ENCODE measurements around the gene COCH.
"Not testable (repeated sequence)": the region's sequence is repeated elsewhere in the genome, so short reads cannot be mapped to it uniquely, and the experiment has no call there.

Gene COCH

DNA sequence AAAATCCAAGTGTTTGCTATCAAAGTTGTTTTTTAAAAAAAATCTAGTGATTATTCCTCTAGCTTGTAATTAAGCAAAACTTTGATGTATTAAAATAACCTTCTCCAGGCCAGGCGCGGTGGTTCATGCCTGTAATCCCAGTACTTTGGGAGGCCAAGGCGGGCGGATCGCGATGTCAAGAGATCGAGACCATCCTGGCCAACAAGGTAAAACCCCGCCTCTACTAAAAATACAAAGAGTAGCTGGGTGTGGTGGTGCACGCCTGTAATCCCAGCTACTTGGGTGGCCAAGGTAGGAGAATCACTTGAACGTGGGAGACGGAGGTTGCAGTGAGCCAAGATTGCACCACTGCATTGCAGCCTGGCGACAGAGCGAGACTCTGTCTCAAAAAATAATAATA, 59.6 kb downstream of the COCH start:
- FAIRE-seq = not testable (repeated sequence)

DNA sequence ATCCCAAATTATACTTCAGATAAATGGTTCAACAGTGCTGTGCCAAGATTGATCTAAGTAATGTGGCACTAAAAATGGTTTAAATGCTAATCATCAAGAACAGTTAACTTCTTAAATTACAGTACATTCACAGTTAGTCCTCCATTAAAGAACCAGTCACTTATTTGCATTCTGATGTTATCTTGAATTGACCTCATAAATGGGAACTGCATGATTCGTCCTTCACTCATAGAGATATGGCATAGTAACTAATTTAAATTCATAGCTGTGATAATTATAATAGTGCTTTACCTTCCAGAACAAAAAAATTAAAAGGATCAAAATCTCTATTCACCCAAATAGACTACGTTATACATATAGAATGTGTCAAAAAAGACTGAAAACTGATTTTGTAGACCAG, 61.1 kb downstream of the COCH start:
- no peak for FAIRE-seq

DNA sequence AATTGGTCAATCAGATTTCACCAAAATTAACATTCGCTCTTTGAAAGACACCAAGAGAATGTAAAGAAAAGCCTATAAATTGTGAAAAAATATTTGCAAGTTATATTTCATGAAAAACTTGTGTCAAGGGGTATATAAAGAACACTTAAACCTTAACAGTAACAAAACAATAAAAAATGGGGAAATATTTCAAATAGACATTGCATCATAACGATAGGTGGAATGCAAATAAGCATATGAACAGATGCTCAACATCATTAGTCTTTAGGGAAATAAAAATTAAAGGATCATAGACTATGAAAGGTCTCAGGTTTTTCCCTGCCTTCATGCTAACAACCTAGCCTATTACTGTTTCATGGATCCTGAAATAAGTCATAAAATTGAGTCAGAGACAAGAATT, 64.3 kb downstream of the COCH start:
- peak; percentile 8 for FAIRE-seq

All from endometrium (tissue), 2 donors.